ENCODE measurements around the gene SAMD10. TPM values are rescaled to one million over a fixed set of nuclear protein-coding genes. Genes with fewer than 3 reads are reported as not detected.

The SAMD10 gene
- total RNA-seq, 1 experiment from 2014 or later, result 8.8 TPM

- intact Hi-C loops (cut with micrococcal nuclease; ENCODE audit: unreplicated experiment), result no loop called here
- ChIA-PET CTCF (no interaction called here), POLR2A (no interaction called here)
- DNase-seq (ENCODE audit: low read depth, low spot score), result no peak
- BruUV-seq (replicated peaks), result TSS peak; percentile 92
- H3K27ac ChIP-seq (ENCODE audit: low read length), result no peak overlapping the region
- no peaks in the 10 kb centered on the region; the same call in 1 of the 2 replicates for H3K36me3 ChIP-seq (ENCODE audit: control insufficient read depth, insufficient read depth, low read length)
- no peaks in the 10 kb centered on the region for H3K9me3 ChIP-seq (ENCODE audit: control insufficient read depth, insufficient read depth, low read depth, low read length)
- no peak for ATAC-seq
- no peak overlapping the region for H3K4me3 ChIP-seq (ENCODE audit: low read depth in 2 of 2, low read length in 2 of 2)
- H3K27me3 ChIP-seq (ENCODE audit: control insufficient read depth, insufficient read depth, low read length), result no peaks in the 10 kb centered on the region
- H3K4me1 ChIP-seq (ENCODE audit: control insufficient read depth, insufficient read depth, low read length), result peaks cover 6% of the 10 kb centered on the region
- in situ Hi-C loops (cut with HindIII; ENCODE audit: low pct_unique_long_range_greater_than_20kb, low sequenced_read_pairs), result no loop called here
- no peak for TF ChIP-seq TCF7L2 (IDR thresholded peaks at IDR 0.05; ENCODE audit: low read depth, low read length)
Measured at GRCh38 chr20:63940472-63941266, 38.8 kb downstream of the SAMD10 start.

GRCh38 chr20:63940071-63940471, 39.4 kb downstream of the SAMD10 start:
- H3K9me3 ChIP-seq (ENCODE audit: control insufficient read depth, insufficient read depth, low read depth, low read length), result no peaks in the 10 kb centered on the region
- H3K27me3 ChIP-seq (ENCODE audit: control insufficient read depth, insufficient read depth, low read length), result no peaks in the 10 kb centered on the region
- intact Hi-C loops (cut with micrococcal nuclease; ENCODE audit: unreplicated experiment) (no loop called here), in situ Hi-C loops (cut with HindIII; ENCODE audit: low pct_unique_long_range_greater_than_20kb, low sequenced_read_pairs) (no loop called here)
- peaks cover 6% of the 10 kb centered on the region for H3K4me1 ChIP-seq (ENCODE audit: control insufficient read depth, insufficient read depth, low read length)
- no peak overlapping the region for H3K4me3 ChIP-seq (ENCODE audit: low read depth in 2 of 2, low read length in 2 of 2)
- no peak for ATAC-seq
- no peak overlapping the region for H3K27ac ChIP-seq (ENCODE audit: low read length)
- TF ChIP-seq REST (IDR thresholded peaks at IDR 0.05; ENCODE audit: insufficient read depth in 1 of 2, low read depth in 2 of 2, low read length in 1 of 2) (no peak), TCF7L2 (IDR thresholded peaks at IDR 0.05; ENCODE audit: low read depth, low read length) (no peak), SIN3A (IDR thresholded peaks at IDR 0.05; ENCODE audit: borderline replicate concordance, insufficient read depth, low read depth, low read length) (no peak)
- BruUV-seq (replicated peaks), result no TSS peak
- POLR2A ChIA-PET, result no interaction called here
- DNase-seq (ENCODE audit: low read depth, low spot score), result no peak
- H3K36me3 ChIP-seq (ENCODE audit: control insufficient read depth, insufficient read depth, low read length), result no peaks in the 10 kb centered on the region; the same call in 1 of the 2 replicates
- CTCF ChIA-PET, result no interaction called here

GRCh38 chr20:63939061-63939935, 40.1 kb downstream of the SAMD10 start:
- BruUV-seq (replicated peaks), result no TSS peak
- DNase-seq (ENCODE audit: low read depth, low spot score) (no peak), ATAC-seq (no peak)
- ChIA-PET POLR2A (no interaction called here), CTCF (no interaction called here)
- no peaks in the 10 kb centered on the region for H3K27me3 ChIP-seq (ENCODE audit: control insufficient read depth, insufficient read depth, low read length)
- in situ Hi-C loops (cut with HindIII; ENCODE audit: low pct_unique_long_range_greater_than_20kb, low sequenced_read_pairs), result no loop called here
- no peaks in the 10 kb centered on the region; the same call in 1 of the 2 replicates for H3K36me3 ChIP-seq (ENCODE audit: control insufficient read depth, insufficient read depth, low read length)
- no peak overlapping the region for H3K27ac ChIP-seq (ENCODE audit: low read length)
- TF ChIP-seq CTCF (IDR thresholded peaks at IDR 0.05), result no peak
- no peak for TF ChIP-seq TCF7L2 (IDR thresholded peaks at IDR 0.05; ENCODE audit: low read depth, low read length)
- no peak for TF ChIP-seq SIN3A (IDR thresholded peaks at IDR 0.05; ENCODE audit: borderline replicate concordance, insufficient read depth, low read depth, low read length)
- no peak for TF ChIP-seq REST (IDR thresholded peaks at IDR 0.05; ENCODE audit: insufficient read depth in 1 of 2, low read depth in 2 of 2, low read length in 1 of 2)
- no peak for TF ChIP-seq POLR2AphosphoS5 (IDR thresholded peaks at IDR 0.05; ENCODE audit: low read depth, low read length)
- H3K4me3 ChIP-seq (ENCODE audit: low read depth in 2 of 2, low read length in 2 of 2), result no peak overlapping the region
- H3K4me1 ChIP-seq (ENCODE audit: control insufficient read depth, insufficient read depth, low read length), result peaks cover 6% of the 10 kb centered on the region
- H3K9me3 ChIP-seq (ENCODE audit: control insufficient read depth, insufficient read depth, low read depth, low read length), result no peaks in the 10 kb centered on the region
- intact Hi-C loops (cut with micrococcal nuclease; ENCODE audit: unreplicated experiment), result no loop called here
